Renal pelvis (tissue), 4 donors: ENCODE results near the gene OR7G3. TPM values are rescaled to one million over a fixed set of nuclear protein-coding genes. Genes with fewer than 3 reads are reported as not detected.

Experiments used
- DNase-seq: peaks from one replicate; pipeline ENCODE4 v3.0.0-alpha.2; 2013
- polyA plus RNA-seq, 3 donors: library from polyadenylated mRNA; unstranded; fragments of 120-200 nt; gene quantifications; one replicate each; pipeline ENCODE4 v1.2.1, GENCODE V29; 2013; ENCODE audit not compliant: insufficient read length in 3 of 3

Gene OR7G3
- polyA plus RNA-seq, 3 donors, result not detected

DNA sequence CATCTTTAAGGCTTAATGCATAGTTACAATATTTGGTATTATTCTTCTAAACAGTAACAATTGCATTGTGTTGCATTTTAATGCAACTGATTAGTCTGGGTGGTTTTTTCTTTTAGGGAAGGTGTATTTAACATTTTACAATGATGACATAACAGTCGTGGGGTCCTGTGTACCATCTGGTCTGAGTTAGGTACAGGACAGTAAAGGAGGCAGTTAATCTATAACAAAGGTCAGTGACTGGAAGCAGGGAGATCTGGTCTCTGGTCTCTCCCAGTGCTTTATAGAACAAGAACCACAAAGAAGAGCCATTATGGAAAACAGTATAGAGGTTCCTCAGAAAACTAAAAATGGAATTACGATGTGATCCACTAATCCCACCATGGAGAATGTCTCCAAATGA lies 16.8 kb downstream of the OR7G3 start:
- no peak for DNase-seq

DNA sequence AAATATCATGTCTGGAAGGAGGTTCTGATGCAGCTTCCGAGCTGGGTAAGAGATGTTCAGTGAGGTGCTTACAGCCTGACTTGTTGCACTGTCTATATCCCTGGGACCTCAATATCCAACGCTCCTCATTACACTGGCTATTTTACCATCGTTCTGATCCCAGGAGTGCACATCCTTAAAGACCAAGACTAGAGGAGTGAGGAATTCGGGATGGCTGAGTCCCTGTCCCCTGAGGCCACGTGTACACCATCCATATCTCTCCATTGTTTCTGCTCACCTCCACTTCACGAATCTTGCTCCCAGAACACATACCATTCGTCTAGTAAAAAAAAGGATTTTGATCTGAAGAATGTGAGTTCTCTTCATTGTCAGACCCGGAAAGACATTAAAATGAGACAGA lies 19.4 kb downstream of the OR7G3 start, which contains the start of gene OR7G2:
Gene OR7G2 (minus strand): TSS at position 101 of the 400 bp plus-strand sequence. CDS start 4,232 bp downstream, outside the sequence.
- no peak for DNase-seq

DNA sequence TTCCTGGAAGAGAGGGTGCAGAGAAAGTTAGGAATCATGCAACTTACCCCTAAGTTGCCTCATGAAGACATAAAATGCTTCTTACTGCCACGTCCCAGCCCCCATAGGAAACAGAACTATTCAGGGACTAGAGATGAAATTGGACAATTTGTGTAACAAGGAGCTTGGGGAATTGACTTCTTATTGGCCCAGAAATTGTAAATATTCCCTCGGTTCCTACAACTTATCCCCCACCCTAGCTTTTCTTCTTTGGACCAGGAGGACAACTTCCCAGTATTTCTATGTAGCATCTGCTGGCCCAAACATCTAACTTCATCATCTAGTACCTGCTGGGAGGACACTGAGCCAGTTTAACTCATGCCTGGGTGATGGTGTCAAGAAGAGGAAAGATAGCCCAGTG lies 40.0 kb downstream of the OR7G3 start, which contains the start of gene OR1M1:
Gene OR1M1 (plus strand): TSS at position 301 of the 400 bp plus-strand sequence. CDS start 6,184 bp downstream, outside the sequence.
- no peak for DNase-seq

DNA sequence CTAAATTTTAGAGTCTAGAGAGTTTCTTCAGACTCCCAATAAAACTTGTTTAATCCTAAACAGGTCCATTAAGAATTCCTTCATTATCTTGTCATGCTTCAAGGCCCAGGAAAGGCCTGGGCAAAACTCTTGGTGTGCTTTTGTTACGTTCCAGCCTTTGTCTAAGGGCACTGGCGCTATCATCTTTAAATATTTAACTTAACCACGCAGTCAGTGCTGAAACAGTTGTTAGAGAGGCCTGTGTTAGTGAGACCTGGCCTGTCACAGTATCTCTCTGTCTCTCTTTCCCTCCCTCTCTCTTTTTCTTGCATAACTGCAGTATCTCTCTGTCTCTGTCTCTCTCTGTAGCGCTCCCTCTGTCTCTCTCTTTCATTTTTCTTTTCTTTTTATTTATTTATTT lies 48.1 kb downstream of the OR7G3 start:
- no peak for DNase-seq

DNA sequence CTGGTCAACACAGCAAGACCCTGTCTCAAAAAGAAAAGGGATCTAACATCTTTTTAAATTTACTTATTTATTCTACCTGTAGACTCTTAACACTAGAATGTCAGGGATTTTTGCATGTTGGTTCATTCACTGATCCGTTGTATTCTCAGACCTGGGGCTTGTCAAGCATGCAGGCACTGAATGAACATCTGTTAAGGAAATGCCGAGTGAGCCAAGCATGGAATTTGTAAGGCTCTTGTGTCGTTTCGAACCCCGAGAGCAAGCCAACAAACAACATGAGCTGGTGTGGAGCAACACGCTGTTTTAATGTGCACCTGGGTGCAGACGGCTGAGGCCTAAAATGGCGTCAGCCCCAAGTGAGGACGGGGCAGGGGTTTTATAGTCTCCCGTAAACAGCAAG lies 49.8 kb downstream of the OR7G3 start:
- no peak for DNase-seq

Other genes with a start within 250 kb of the OR7G3 start
- under 1 TPM; 0.01 to 0.06 (median 0.04) TPM for gene MUC16, start 116.5 kb downstream of the OR7G3 start, polyA plus RNA-seq
- gene OR1M1, start 39.9 kb downstream of the OR7G3 start, polyA plus RNA-seq, result under 1 TPM in 1 of 3 donors, not detected in 2; 0.06 TPM
- under 1 TPM; 0.06 to 0.13 (median 0.07) TPM for gene OR7G2, start 19.5 kb downstream of the OR7G3 start, polyA plus RNA-seq
- gene OR7G1, start 11.2 kb downstream of the OR7G3 start, polyA plus RNA-seq, result not detected
- 10 to 100 TPM; 37.8 to 43.4 (median 38.6) TPM for gene ZNF317, start 13.4 kb upstream of the OR7G3 start, polyA plus RNA-seq
- 1 to 10 TPM in 1 of 3 donors, under 1 TPM in 2; 0.06 to 2.0 (median 0.09) TPM for gene OR7D2, start 52.0 kb upstream of the OR7G3 start, polyA plus RNA-seq
- under 1 TPM in 2 of 3 donors, not detected in 1; 0.06 to 0.07 TPM for gene OR7D4, start 92.6 kb upstream of the OR7G3 start, polyA plus RNA-seq
- gene OR7E24, start 124.0 kb upstream of the OR7G3 start, polyA plus RNA-seq, result not detected
- 1 to 10 TPM; 5.8 to 8.5 (median 7.3) TPM for gene ZNF699, start 182.9 kb upstream of the OR7G3 start, polyA plus RNA-seq
- 10 to 100 TPM; 53.4 to 72.9 (median 61.2) TPM for gene ZNF559, start 197.2 kb upstream of the OR7G3 start, polyA plus RNA-seq
- gene ZNF177, start 236.1 kb upstream of the OR7G3 start, polyA plus RNA-seq, result 10 to 100 TPM in 2 of 3 donors, 1 to 10 TPM in 1; 9.7 to 14.5 (median 13.4) TPM